Limb (tissue), 2 donors: Measurements from ENCODE around the gene PCDHA7.
"Not testable (repeated sequence)": the region's sequence is repeated elsewhere in the genome, so short reads cannot be mapped to it uniquely, and the experiment has no call there.

Experiments
- DNase-seq, 2 donors: peaks; one replicate each; pipeline ENCODE4 v3.0.0-alpha.2; 2016; ENCODE audit errors: extremely low spot score in 2 of 2

Gene PCDHA7

GRCh38 chr5:140821375-140822280, 12.4 kb upstream of the PCDHA7 start, which contains the start of gene PCDHA5:
Gene PCDHA5, plus strand, starts transcription at chr5:140821613.
- no peak for DNase-seq

- DNase-seq, result no peak
Observed at GRCh38 chr5:140822281-140822629, 11.8 kb upstream of the PCDHA7 start.

GRCh38 chr5:140822969-140823368, 11.1 kb upstream of the PCDHA7 start:
- DNase-seq, result not testable (repeated sequence)

GRCh38 chr5:140823475-140823874, 10.6 kb upstream of the PCDHA7 start:
- DNase-seq, result no peak

GRCh38 chr5:140827704-140828361, 6.2 kb upstream of the PCDHA7 start, which contains the start of gene PCDHA6:
Gene PCDHA6, plus strand, starts transcription at chr5:140827960. Its CDS starts 132 bp downstream, at chr5:140828092.
- no peak for DNase-seq

GRCh38 chr5:140828362-140828737, 5.7 kb upstream of the PCDHA7 start:
- no peak for DNase-seq

- not testable (repeated sequence) for DNase-seq
Observed at GRCh38 chr5:140829511-140830501, 4.3 kb upstream of the PCDHA7 start.

GRCh38 chr5:140834439-140835008, 455 bp downstream of the PCDHA7 start:
- not testable (repeated sequence) for DNase-seq

- no peak for DNase-seq
Observed at GRCh38 chr5:140835622-140836510, 1.8 kb downstream of the PCDHA7 start.

GRCh38 chr5:140840978-140841962, 7.2 kb downstream of the PCDHA7 start, which contains the start of gene PCDHA8:
Gene PCDHA8, plus strand, starts transcription at chr5:140841187. Its CDS starts 135 bp downstream, at chr5:140841322.
- DNase-seq, result no peak

- DNase-seq, result no peak
Observed at GRCh38 chr5:140842798-140843733, 9.0 kb downstream of the PCDHA7 start.

GRCh38 chr5:140848139-140849102, 14.4 kb downstream of the PCDHA7 start, which contains the start of gene PCDHA9:
Gene PCDHA9, plus strand, starts transcription at chr5:140848382. Its CDS starts 114 bp downstream, at chr5:140848496.
- DNase-seq, result not testable (repeated sequence)

GRCh38 chr5:140849831-140850634, 16.0 kb downstream of the PCDHA7 start:
- DNase-seq, result not testable (repeated sequence)

GRCh38 chr5:140855772-140856674, 22.0 kb downstream of the PCDHA7 start, which contains the start of gene PCDHA10:
Gene PCDHA10, plus strand, starts transcription at chr5:140855897. Its CDS starts 152 bp downstream, at chr5:140856049.
- DNase-seq, result no peak
